Thoracic aorta (tissue), 2 donors: Measurements from ENCODE around the gene ALDH1A3. TPM values are rescaled to one million over a fixed set of nuclear protein-coding genes. Genes with fewer than 3 reads are reported as not detected.

ENCODE experiments used
- ATAC-seq: fragments of 150-250 bp; one replicate; pipeline ENCODE4 v1.8.0; 2017; ENCODE audit warnings: low read depth; ENCODE audit not compliant: insufficient number of reproducible peaks, low FRiP score
- DNase-seq: peaks from one replicate; pipeline ENCODE4 v3.0.0-alpha.2; 2020; ENCODE audit warnings: low spot score
- H3K27ac ChIP-seq, 2 donors: fragments of 200-600 bp; sonication (generic); 1 replicate in 1 of 2; 2 replicates in 1 of 2; pipeline ENCODE4 v1.5.1; 2016; ENCODE audit warnings: mild to moderate bottlenecking in 2 of 2, moderate library complexity in 2 of 2
- H3K27me3 ChIP-seq: fragments of 200-600 bp; sonication (generic); replicated peaks from 2 replicates; pipeline ENCODE4 v1.6.0; 2016; ENCODE audit warnings: mild to moderate bottlenecking; ENCODE audit not compliant: insufficient read depth
- H3K36me3 ChIP-seq: fragments of 200-600 bp; sonication (generic); one replicate; pipeline ENCODE4 v1.5.1; 2016
- H3K4me1 ChIP-seq, 2 donors: fragments of 200-600 bp; sonication (generic); 1 replicate in 1 of 2; 2 replicates in 1 of 2; pipeline versions ENCODE4 v1.5.1 to v1.6.0; 2016; ENCODE audit warnings: low read depth in 2 of 2, mild to moderate bottlenecking in 1 of 2; ENCODE audit not compliant: control insufficient read depth in 1 of 2
- H3K4me3 ChIP-seq: fragments of 200-600 bp; sonication (generic); 2 replicates; pipeline ENCODE4 v1.5.1; 2016; ENCODE audit warnings: mild to moderate bottlenecking
- H3K9me3 ChIP-seq: fragments of 200-600 bp; sonication (generic); 2 replicates; pipeline ENCODE4 v1.5.1; 2016
- total RNA-seq, 2 donors: library from RNA; depleted of rRNA; stranded (reverse); fragments of >200 nt; gene quantifications; one replicate each; pipeline versions ENCODE4 v1.1.0 to v1.2.3, GENCODE V29; 2016
- TF ChIP-seq, protein P1 (sequence below): fragments of 200-600 bp; sonication (generic); IDR thresholded peaks from one replicate; pipeline ENCODE4 v1.5.1; 2019; ENCODE audit warnings: antibody characterized with exemption

The ALDH1A3 gene
- total RNA-seq, 2 donors from 2014 or later = 3.2 to 21.8 TPM

DNA sequence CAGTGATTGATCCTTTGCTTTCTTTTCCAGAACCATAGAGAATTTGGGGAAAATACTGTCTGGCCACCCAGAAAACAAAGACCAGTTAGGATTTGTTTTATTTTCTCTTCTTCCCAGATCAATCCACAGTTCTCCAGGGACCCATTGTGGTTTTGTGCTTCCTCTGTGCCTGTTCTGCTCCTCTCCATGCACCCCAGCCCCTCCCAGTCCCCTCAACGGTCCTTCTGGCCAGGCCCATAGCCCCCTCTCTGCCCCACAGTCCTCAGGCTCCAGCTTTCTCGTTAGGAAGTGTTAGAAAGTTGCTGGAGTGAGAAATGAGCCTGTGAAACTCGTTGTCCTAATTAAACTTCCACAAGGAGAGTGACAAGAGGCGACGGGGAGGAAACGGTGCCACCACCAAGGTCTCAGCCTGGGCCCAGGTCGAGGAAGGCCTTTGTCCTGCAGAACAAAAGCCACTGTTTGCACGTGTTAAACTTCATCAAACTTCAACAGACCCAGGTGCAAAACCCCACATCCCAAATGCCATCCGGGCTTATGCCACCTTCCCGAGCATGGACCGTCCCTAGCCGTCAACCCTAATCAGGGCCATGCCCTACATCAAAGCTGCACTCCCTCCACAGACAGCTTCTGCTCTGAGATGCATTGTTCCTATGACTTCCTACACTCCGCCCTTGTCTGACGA lies 18.7 kb upstream of the ALDH1A3 start:
- no peak overlapping the region for H3K4me3 ChIP-seq
- ATAC-seq = no peak
- no peaks in the 10 kb centered on the region for H3K4me1 ChIP-seq
- no peaks in the 10 kb centered on the region for H3K27me3 ChIP-seq
- H3K27ac ChIP-seq = no peak overlapping the region
- no peaks in the 10 kb centered on the region for H3K36me3 ChIP-seq
- TF ChIP-seq, protein P1, sequence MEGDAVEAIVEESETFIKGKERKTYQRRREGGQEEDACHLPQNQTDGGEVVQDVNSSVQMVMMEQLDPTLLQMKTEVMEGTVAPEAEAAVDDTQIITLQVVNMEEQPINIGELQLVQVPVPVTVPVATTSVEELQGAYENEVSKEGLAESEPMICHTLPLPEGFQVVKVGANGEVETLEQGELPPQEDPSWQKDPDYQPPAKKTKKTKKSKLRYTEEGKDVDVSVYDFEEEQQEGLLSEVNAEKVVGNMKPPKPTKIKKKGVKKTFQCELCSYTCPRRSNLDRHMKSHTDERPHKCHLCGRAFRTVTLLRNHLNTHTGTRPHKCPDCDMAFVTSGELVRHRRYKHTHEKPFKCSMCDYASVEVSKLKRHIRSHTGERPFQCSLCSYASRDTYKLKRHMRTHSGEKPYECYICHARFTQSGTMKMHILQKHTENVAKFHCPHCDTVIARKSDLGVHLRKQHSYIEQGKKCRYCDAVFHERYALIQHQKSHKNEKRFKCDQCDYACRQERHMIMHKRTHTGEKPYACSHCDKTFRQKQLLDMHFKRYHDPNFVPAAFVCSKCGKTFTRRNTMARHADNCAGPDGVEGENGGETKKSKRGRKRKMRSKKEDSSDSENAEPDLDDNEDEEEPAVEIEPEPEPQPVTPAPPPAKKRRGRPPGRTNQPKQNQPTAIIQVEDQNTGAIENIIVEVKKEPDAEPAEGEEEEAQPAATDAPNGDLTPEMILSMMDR = no peak
- H3K9me3 ChIP-seq = no peaks in the 10 kb centered on the region
- DNase-seq = no peak

DNA sequence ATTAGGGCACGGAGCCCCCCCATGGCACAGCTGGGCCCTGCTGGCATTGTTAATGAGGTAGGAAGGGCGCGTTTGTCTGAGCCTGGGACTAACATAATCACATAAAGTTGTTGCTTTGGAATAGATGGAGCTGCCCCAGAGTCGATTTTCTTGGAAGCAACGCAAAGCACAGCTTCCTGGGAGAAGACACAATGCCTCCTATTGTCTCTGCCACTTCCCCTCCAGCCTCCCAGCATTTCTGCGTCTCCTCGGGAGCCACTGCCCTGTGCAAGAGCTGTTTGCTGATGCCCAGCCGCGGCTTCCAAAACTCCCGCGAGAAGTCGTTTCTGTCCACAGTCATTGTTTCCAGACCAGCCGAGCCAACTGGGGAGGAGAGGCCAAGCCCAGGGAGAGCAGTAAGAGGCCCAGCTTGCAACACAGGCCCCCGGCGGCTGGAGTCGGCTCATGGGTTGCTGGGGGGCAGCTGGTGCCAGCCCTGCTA lies 18.1 kb upstream of the ALDH1A3 start:
- ATAC-seq (no peak), DNase-seq (no peak)
- TF ChIP-seq, protein P1 = no peak
- no peaks in the 10 kb centered on the region for H3K9me3 ChIP-seq
- H3K27me3 ChIP-seq = no peaks in the 10 kb centered on the region
- H3K4me3 ChIP-seq = no peak overlapping the region
- no peaks in the 10 kb centered on the region for H3K36me3 ChIP-seq
- no peaks in the 10 kb centered on the region for H3K4me1 ChIP-seq
- no peak overlapping the region for H3K27ac ChIP-seq

DNA sequence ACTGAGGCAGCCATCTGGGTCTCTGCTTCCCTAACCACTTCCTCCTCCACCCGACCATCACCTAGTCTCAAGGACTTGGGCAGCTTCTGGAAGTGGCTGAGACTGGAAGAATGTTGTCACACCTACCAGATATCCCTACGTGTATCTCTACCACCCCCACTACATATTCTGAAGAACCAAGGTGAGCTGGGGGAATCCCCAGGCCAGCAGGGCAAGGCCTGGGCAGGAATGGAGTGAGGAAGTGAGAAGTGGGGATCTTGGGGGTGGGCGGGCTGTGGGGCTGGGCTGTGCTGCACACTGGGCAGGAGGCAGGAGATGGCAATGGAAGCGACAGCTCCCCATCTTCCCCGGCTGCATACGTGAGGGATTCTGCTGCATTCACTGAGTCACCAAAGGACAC lies 17.5 kb upstream of the ALDH1A3 start:
- no peak overlapping the region for H3K4me3 ChIP-seq
- TF ChIP-seq, protein P1 = no peak
- H3K27me3 ChIP-seq = no peaks in the 10 kb centered on the region
- ATAC-seq (no peak), DNase-seq (no peak)
- H3K27ac ChIP-seq = no peak overlapping the region
- H3K36me3 ChIP-seq = no peaks in the 10 kb centered on the region
- H3K9me3 ChIP-seq = no peaks in the 10 kb centered on the region
- H3K4me1 ChIP-seq = no peaks in the 10 kb centered on the region

DNA sequence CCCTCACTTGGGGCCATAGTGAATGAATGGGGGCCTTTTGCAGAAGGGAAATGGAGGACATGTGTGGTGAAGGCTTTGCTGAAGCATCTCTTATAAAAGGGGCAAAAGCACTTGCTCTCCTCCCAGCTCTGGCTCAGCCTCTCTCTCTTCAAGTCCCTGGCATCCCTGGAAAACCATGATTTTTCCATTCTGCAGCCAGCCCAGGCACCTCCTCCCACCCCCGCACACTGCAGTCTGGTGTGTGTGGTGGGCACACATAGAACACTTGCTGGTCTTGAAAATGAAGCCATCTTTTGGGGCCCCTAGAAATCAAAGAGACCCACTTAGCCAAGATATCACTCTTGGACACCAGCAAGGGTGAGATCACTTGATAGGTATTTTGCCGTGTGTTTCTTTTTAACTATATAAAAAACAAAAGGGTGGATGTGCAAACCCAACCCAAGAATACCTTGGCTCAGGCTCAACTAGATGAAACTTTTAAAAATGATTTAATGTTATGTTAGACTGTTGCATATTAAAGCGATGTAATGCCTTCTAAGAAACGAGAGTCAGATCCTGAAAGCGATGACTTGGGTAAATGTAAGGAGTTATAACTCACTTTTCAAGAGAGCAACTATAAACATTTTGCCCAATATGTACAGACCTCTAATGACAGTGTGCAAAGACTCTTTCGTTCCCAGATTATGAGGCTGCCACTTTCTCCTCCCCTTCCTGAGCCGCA lies 16.4 kb upstream of the ALDH1A3 start:
- Histone ChIP-seq H3K27me3 (no peaks in the 10 kb centered on the region), H3K36me3 (no peaks in the 10 kb centered on the region), H3K4me1 (no peaks in the 10 kb centered on the region), H3K27ac (no peak overlapping the region), H3K4me3 (no peak overlapping the region), H3K9me3 (no peaks in the 10 kb centered on the region)
- DNase-seq (no peak), ATAC-seq (no peak)
- TF ChIP-seq, protein P1 = no peak

DNA sequence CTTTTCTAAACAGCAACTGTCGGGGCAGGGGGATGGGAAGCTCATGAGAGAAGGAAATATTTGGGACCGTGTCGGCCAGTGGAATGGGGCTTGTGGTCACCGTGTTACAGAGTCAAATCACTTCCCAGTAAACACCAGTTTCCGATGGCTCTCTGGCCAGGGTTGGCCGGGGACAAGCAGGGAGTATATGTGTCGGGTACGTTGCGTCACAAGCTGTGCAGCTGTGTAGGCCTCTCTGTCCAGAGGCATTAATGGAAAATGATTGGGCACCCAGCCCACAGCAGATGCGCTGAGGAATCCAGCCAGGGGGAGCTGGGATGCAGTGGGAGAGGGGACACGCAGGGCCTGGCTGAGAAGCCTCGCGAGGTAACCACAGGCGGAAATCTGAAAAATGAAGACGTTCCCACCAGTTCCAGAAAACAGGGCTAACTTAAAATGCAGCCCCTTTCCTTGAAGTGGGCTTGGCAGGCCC lies 15.8 kb upstream of the ALDH1A3 start:
- Histone ChIP-seq H3K27me3 (no peaks in the 10 kb centered on the region), H3K4me1 (no peaks in the 10 kb centered on the region), H3K4me3 (no peak overlapping the region), H3K9me3 (no peaks in the 10 kb centered on the region), H3K36me3 (no peaks in the 10 kb centered on the region), H3K27ac (no peak overlapping the region)
- ATAC-seq (no peak), DNase-seq (no peak)
- TF ChIP-seq, protein P1 = no peak
